ENCODE data around the gene KLF6. TPM values are rescaled to one million over a fixed set of nuclear protein-coding genes. Genes with fewer than 3 reads are reported as not detected.
"Not testable (repeated sequence)": the region's sequence is repeated elsewhere in the genome, so short reads cannot be mapped to it uniquely, and the experiment has no call there.

The KLF6 gene
- total RNA-seq, 1 donor from 2014 or later, result 95.5 TPM

DNA sequence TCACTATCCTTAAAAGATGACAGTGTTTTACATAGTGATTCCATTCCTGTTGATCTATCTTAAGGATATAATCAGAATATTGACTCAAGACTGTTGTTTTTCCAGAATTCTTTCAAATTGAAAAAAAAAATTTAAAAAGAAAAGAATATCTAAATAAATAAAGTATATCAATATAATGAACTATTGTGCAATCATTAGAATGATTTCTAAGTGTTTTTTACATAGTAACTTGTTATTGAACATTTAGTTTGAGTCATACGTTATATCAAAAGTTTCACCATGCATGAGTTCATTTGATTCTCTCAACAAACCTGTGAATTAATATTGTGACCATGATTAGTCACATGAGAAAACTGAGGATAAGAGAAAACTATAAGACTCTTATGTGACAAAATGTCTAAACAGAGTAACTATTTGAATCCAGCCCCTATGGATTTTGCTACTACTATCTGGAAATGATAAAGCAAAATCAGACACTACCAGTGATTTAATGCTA is 46.1 kb downstream of the KLF6 start:
- Mint-ChIP-seq H3K27ac (no peak overlapping the region), H3K27me3 (no peaks in the 10 kb centered on the region), H3K9me3 (ENCODE audit: low read depth) (no peaks in the 10 kb centered on the region), H3K4me3 (ENCODE audit: low read depth) (no peak overlapping the region), H3K36me3 (ENCODE audit: insufficient read depth) (no peaks in the 10 kb centered on the region), H3K4me1 (ENCODE audit: low read depth) (peaks cover 4% of the 10 kb centered on the region)
- no peak for DNase-seq (ENCODE audit: low spot score, unreplicated experiment)
- TF ChIP-seq, protein P1, sequence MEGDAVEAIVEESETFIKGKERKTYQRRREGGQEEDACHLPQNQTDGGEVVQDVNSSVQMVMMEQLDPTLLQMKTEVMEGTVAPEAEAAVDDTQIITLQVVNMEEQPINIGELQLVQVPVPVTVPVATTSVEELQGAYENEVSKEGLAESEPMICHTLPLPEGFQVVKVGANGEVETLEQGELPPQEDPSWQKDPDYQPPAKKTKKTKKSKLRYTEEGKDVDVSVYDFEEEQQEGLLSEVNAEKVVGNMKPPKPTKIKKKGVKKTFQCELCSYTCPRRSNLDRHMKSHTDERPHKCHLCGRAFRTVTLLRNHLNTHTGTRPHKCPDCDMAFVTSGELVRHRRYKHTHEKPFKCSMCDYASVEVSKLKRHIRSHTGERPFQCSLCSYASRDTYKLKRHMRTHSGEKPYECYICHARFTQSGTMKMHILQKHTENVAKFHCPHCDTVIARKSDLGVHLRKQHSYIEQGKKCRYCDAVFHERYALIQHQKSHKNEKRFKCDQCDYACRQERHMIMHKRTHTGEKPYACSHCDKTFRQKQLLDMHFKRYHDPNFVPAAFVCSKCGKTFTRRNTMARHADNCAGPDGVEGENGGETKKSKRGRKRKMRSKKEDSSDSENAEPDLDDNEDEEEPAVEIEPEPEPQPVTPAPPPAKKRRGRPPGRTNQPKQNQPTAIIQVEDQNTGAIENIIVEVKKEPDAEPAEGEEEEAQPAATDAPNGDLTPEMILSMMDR (IDR thresholded peaks at IDR 0.05; ENCODE audit: unreplicated experiment), result no peak

DNA sequence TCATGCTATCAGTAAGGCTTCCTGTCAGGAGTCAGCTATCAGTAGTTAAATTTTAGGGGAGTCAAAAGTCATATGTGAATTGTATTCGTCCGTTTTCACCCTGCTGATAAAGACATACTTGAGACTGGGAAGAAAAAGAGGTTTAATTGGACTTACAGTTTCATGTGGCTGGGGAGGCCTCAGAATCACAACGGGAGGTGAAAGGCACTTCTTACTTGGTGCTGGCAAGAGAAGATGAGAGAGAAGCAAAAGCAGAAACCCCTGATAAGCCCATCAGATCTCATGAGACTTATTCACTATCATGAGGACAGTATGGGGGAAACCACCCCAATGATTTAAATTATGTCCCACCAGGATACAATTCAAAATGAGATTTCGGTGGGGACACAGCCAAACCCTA is 47.1 kb downstream of the KLF6 start:
- Mint-ChIP-seq H3K36me3 (ENCODE audit: insufficient read depth) (no peaks in the 10 kb centered on the region), H3K4me3 (ENCODE audit: low read depth) (no peak overlapping the region), H3K27me3 (no peaks in the 10 kb centered on the region), H3K4me1 (ENCODE audit: low read depth) (peaks cover 4% of the 10 kb centered on the region), H3K27ac (no peak overlapping the region), H3K9me3 (ENCODE audit: low read depth) (no peaks in the 10 kb centered on the region)
- no peak for DNase-seq (ENCODE audit: low spot score, unreplicated experiment)
- TF ChIP-seq, protein P1 (IDR thresholded peaks at IDR 0.05; ENCODE audit: unreplicated experiment), result no peak

DNA sequence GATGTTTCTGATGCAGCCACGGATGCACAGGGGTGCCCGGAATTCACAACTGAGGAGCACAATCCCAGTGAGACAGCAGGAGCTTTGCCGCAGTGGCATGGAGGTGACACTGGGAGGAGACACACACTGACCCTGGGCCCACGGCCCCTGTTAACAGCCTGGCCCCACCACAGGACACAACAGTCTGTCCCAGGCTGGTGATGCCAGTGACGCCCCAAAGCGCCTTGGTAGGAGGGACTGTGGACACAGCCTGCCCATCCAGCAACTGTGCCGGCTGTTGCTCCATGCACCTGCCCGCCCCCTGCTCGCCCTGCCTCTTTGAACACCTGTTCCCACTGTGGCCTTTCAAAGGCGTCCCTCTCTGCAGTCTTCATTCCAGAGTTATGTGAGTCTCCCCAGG is 49.8 kb downstream of the KLF6 start:
- TF ChIP-seq, protein P1 (IDR thresholded peaks at IDR 0.05; ENCODE audit: unreplicated experiment), result no peak
- Mint-ChIP-seq H3K27me3 (no peaks in the 10 kb centered on the region), H3K36me3 (ENCODE audit: insufficient read depth) (no peaks in the 10 kb centered on the region), H3K27ac (no peak overlapping the region), H3K9me3 (ENCODE audit: low read depth) (peaks cover 6% of the 10 kb centered on the region), H3K4me3 (ENCODE audit: low read depth) (no peak overlapping the region), H3K4me1 (ENCODE audit: low read depth) (peaks cover 2% of the 10 kb centered on the region)
- DNase-seq (ENCODE audit: low spot score, unreplicated experiment), result no peak

DNA sequence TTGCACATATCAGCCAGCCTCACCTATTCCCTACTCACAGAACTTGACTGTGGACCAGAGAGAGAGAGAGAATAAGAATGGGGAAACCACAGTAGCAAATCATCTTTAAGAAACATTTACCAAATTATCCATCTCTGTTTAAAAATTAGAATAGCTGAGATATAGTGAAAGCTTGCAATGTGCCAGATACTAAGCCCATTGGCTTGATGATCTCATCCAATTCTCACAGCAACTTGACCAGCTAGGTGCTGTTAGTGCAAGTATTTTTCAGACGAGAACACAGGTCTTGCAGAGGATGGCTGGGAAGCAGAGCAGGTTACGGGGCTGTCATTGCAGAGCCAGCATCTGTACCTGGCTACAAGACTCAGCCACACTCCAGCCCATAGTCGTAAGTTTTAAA is 50.9 kb downstream of the KLF6 start:
- Mint-ChIP-seq H3K27ac (no peak overlapping the region), H3K36me3 (ENCODE audit: insufficient read depth) (no peaks in the 10 kb centered on the region), H3K9me3 (ENCODE audit: low read depth) (peaks cover 6% of the 10 kb centered on the region), H3K4me3 (ENCODE audit: low read depth) (no peak overlapping the region), H3K4me1 (ENCODE audit: low read depth) (peaks cover 2% of the 10 kb centered on the region), H3K27me3 (no peaks in the 10 kb centered on the region)
- no peak for DNase-seq (ENCODE audit: low spot score, unreplicated experiment)
- TF ChIP-seq, protein P1 (IDR thresholded peaks at IDR 0.05; ENCODE audit: unreplicated experiment), result no peak

DNA sequence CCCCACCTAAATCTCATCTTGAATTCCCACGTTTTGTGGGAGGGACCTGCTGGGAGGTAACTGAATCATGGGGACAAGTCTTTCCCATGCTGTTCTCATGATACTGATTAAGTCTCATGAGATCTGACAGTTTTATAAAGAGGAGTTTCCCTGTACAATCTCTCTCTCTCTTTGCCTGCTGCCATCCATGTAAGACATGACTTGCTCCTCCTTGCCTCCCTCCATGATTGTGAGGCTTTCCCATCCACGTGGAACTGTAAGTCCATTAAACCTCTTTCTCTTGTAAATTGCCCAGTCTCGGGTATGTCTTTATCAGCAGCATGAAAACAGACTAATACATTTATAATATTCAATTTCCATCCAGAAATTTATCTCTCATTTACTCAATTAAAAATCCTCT is 52.8 kb downstream of the KLF6 start:
- H3K9me3 Mint-ChIP-seq (ENCODE audit: low read depth); H3K27ac Mint-ChIP-seq; H3K36me3 Mint-ChIP-seq (ENCODE audit: insufficient read depth); H3K4me1 Mint-ChIP-seq (ENCODE audit: low read depth); DNase-seq (ENCODE audit: low spot score, unreplicated experiment); H3K27me3 Mint-ChIP-seq; H3K4me3 Mint-ChIP-seq (ENCODE audit: low read depth): not testable (repeated sequence)

DNA sequence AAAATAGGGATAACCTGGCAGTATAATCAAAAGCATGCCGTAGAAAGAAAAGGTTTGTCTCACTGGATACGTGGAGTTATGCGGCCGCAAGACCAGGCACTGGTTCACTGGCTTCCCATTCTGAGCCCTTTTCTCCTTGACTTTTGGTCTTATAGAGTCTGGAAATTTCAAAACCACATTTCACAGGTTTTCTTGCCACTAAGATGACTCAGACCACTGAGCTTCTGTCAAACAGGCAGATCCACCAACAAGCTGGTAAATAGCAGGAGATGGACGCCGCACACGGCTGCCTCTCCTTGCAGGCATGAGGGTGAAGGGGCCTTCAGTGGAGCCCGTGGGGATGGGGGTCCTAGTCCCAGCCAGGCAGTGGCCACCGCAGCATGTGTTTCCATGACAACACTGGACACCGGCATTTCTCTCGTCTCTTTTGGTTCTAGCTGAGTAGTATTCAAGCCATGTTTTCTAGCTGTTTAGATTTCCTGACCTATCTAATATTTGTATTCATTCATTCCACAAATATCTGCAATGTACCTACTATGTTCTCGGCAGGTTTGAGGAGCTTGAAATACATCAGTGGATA is 55.5 kb downstream of the KLF6 start:
- no peak overlapping the region for H3K27ac Mint-ChIP-seq
- no peaks in the 10 kb centered on the region for H3K36me3 Mint-ChIP-seq (ENCODE audit: insufficient read depth)
- H3K9me3 Mint-ChIP-seq (ENCODE audit: low read depth), result peaks cover 9% of the 10 kb centered on the region
- no peak overlapping the region for H3K4me3 Mint-ChIP-seq (ENCODE audit: low read depth)
- H3K4me1 Mint-ChIP-seq (ENCODE audit: low read depth), result no peaks in the 10 kb centered on the region
- H3K27me3 Mint-ChIP-seq, result peaks cover 4% of the 10 kb centered on the region
- TF ChIP-seq, protein P1 (IDR thresholded peaks at IDR 0.05; ENCODE audit: unreplicated experiment), result no peak
- DNase-seq (ENCODE audit: low spot score, unreplicated experiment), result no peak
